ENCODE measurements around the gene UBAC2.

UBAC2 gene

DNA sequence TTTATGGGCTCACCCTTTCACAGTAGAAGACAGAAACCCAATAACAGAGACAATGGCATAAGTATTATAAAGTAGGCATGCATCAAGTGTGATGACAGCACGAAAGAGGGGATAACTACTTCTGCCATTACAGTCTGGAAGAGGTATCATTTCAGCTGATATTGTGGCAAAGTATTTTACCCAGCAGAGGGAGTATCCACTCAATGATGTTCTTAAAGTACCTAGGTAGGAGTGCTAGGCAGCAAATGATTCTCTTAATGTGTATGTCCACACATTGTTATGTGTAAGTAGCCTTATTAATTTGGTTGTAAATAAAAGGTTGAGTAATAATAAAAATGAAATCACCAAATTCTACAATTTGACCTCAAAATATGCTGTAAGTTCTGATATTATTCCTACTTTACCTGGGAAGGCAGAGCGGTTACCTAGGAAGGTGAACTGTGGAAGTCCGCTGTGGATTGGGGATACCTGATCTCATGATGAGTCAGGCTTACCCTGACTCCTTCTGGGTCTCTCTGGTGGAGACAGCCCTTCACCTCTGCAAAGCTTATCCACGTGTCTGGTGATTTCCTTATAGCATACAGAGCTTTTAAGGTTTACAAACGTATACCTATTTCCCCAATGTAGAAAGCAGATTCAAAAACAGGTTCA lies 4.1 kb upstream of the UBAC2 start:
- TF ChIP-seq, protein P1, sequence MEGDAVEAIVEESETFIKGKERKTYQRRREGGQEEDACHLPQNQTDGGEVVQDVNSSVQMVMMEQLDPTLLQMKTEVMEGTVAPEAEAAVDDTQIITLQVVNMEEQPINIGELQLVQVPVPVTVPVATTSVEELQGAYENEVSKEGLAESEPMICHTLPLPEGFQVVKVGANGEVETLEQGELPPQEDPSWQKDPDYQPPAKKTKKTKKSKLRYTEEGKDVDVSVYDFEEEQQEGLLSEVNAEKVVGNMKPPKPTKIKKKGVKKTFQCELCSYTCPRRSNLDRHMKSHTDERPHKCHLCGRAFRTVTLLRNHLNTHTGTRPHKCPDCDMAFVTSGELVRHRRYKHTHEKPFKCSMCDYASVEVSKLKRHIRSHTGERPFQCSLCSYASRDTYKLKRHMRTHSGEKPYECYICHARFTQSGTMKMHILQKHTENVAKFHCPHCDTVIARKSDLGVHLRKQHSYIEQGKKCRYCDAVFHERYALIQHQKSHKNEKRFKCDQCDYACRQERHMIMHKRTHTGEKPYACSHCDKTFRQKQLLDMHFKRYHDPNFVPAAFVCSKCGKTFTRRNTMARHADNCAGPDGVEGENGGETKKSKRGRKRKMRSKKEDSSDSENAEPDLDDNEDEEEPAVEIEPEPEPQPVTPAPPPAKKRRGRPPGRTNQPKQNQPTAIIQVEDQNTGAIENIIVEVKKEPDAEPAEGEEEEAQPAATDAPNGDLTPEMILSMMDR (IDR thresholded peaks at IDR 0.05; ENCODE audit: low read depth, low read length): 0 out of 2 replicates have a peak, but pooled peaks have one; percentile 16
- Histone ChIP-seq H3K36me3 (no peaks in the 10 kb centered on the region), H3K4me1 (no peaks in the 10 kb centered on the region), H3K4me3 (ENCODE audit: low read depth, low read length) (no peak overlapping the region), H3K27me3 (no peaks in the 10 kb centered on the region), H3K9me3 (no peaks in the 10 kb centered on the region)
- DNase-seq: no peak

DNA sequence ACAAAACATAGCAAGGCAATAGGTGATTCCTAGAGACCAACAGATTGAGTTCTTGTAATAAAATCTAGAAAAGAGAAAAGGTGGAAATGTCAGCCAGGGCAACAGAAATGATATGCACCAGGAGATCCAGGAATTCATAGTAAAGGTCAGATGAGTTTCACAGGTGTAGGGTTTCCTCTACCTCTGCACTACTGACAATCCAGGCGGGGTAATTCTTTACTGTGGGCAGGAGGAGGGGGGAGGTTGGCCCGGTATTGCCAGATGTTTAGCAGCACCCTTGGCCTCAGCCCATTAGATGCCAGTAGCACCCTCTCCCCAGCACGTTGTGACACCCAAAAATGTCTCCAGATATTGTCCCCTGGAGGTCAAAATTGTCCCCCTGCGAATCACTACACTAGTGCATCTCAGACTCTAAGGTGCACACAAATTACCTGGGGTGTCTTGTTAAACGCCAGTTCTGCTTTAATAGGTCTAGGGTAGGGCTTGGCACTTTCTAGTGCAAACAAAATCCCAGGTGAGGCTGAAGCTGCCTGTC lies 3.5 kb upstream of the UBAC2 start:
- Histone ChIP-seq H3K36me3 (no peaks in the 10 kb centered on the region), H3K27me3 (no peaks in the 10 kb centered on the region), H3K4me3 (ENCODE audit: low read depth, low read length) (no peak overlapping the region), H3K4me1 (no peaks in the 10 kb centered on the region), H3K9me3 (no peaks in the 10 kb centered on the region)
- TF ChIP-seq, protein P1 (IDR thresholded peaks at IDR 0.05; ENCODE audit: low read depth, low read length): no peak
- no peak for DNase-seq

DNA sequence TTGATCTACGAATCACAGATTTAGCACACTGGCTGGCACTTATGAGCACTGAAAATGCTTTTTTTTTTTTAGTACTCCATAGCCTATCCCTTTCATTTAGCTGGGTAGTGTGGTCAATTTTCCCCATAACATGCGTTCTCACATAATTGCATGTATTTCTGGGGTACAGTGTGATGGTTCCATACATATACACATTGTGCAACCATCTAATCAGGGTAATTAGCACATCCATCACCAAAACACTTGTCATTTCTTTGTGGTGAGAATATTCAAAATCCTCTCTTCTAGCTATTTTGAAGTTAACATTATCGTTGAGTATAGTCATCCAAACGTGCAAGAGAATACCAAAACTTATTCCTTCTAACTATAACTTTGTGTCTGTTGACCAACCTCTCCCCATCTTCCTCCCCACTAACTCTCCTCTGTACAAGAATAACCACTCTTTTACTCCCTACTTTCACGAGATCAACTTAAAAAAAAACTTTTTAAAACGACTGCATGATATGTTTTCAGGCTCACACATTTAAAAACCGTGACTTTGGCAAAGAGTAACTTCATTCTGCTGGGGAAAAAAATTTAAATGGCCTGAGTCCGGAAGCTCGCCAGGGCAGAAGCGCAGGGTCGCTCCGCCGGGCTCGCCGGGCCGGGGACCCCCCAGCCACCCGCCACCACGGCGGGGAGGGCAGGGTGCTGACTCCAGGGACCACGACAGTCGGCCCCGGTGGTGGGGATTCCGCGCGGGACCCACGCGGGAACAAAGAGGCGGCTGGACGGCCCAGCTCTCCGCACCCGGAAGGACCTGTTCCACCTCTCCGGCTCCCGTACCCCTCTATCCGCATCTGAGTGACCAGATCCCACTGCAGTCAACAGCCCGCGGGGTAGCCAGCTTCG lies 868 bp upstream of the UBAC2 start:
- Histone ChIP-seq H3K9me3 (no peaks in the 10 kb centered on the region), H3K36me3 (no peaks in the 10 kb centered on the region), H3K4me1 (no peaks in the 10 kb centered on the region), H3K4me3 (ENCODE audit: low read depth, low read length) (peak overlapping the region; percentile 94), H3K27me3 (no peaks in the 10 kb centered on the region)
- TF ChIP-seq, protein P1 (IDR thresholded peaks at IDR 0.05; ENCODE audit: low read depth, low read length): no peak
- peak; percentile 18 for DNase-seq

DNA sequence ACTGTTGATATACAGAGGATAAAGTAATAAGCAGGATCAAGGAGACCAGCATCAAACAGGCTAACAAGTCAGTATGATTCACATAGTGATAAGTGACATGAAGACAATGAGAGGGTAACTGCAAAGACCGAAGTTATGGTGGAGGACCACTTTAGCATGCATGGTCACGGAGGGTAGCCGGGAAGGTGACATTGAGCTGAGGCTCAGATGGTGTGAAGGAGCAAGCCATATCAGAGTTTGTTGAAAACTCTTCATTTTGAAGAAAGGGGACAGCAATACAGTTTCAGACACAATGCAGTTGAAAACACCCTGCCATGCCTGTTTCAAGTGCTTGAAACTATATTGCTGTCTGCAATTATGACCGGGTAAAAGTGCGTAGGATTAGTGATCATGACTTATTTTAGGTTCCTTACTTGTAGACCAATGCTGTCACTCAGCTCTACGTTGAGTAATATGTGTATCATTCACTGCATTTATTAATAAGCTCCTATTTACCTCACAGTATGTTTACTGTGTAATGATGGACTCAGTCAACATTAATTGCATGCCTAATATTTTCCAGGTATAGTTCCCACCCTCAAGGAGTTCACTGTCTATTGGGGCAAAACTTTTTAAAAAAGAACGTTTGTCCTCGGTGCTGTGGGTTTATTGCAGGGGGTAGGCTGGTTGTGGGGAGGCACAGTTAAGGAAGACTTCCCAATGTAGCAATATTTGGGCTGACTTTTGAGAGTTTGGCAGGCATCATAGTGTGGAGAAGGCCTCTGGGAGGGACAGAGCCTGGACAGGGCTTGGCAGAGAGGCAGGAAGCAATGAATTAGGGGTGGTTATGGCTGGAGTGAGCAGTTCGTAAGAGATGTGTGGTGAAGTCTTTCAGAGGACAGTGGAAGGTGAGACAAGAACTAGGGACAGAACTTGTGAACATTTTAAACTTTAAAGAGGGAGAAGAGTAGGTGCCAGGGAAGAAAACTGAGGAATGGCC lies 3.2 kb downstream of the UBAC2 start:
- H3K9me3 ChIP-seq: no peaks in the 10 kb centered on the region
- H3K4me1 ChIP-seq: no peaks in the 10 kb centered on the region
- H3K36me3 ChIP-seq: no peaks in the 10 kb centered on the region; the same call in 1 of the 2 replicates
- no peak for DNase-seq
- TF ChIP-seq, protein P1 (IDR thresholded peaks at IDR 0.05; ENCODE audit: low read depth, low read length): no peak
- H3K4me3 ChIP-seq (ENCODE audit: low read depth, low read length): no peak overlapping the region
- H3K27me3 ChIP-seq: no peaks in the 10 kb centered on the region

DNA sequence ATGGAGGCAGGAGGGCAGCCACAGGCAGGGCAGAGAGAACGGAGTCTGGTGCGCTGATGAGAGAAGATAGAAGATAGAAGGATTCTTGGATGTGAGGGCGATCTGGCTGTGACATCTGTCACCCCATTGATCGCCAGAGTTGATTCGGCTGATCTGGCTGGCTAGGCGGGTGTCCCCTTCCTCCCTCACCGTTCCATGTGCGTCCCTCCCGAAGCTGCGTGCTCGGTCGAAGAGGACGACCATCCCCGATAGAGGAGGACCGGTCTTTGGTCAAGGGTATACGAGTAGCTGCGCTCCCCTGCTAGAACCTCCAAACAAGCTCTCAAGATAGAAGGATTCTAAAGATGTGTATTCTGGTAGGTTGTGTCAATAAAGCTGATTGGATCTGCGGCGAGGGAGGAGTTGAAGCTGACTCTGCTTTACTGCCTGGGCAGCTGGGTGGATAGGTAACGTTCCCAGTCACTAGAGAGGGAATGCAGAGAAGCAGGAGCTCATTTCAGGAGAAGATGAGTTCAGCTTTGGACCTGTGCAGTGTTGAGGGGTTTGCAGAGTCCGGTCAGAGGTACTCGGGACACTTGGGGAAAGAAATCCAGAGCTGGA lies 5.1 kb downstream of the UBAC2 start:
- no peak for DNase-seq
- no peaks in the 10 kb centered on the region for H3K9me3 ChIP-seq
- no peak overlapping the region for H3K4me3 ChIP-seq (ENCODE audit: low read depth, low read length)
- H3K36me3 ChIP-seq: no peaks in the 10 kb centered on the region; the same call in 1 of the 2 replicates
- TF ChIP-seq, protein P1 (IDR thresholded peaks at IDR 0.05; ENCODE audit: low read depth, low read length): no peak
- no peaks in the 10 kb centered on the region for H3K4me1 ChIP-seq
- H3K27me3 ChIP-seq: no peaks in the 10 kb centered on the region
